ENCODE results near the gene NEK11. TPM values are rescaled to one million over a fixed set of nuclear protein-coding genes. Genes with fewer than 3 reads are reported as not detected.

The NEK11 gene
- polyA plus RNA-seq, 3 donors = 0.31 to 0.56 (median 0.43) TPM

- Histone ChIP-seq H3K4me1 (ENCODE audit: control insufficient read depth in 1 of 2, insufficient read depth in 2 of 2, low read length in 2 of 2) (no peaks in the 10 kb centered on the region), H3K4me2 (replicated peaks; ENCODE audit: extremely low read depth, low read length, poor library complexity, severe bottlenecking) (no peak overlapping the region), H3K36me3 (replicated peaks in 1 of 2; ENCODE audit: control insufficient read depth in 1 of 2, insufficient read depth in 2 of 2, low read length in 2 of 2) (no peaks in the 10 kb centered on the region), H3K27ac (ENCODE audit: low read depth in 1 of 2, low read length in 2 of 2) (no peak overlapping the region), H3K27me3 (ENCODE audit: control insufficient read depth in 2 of 2, insufficient read depth in 2 of 2, low read length in 2 of 2) (no peaks in the 10 kb centered on the region), H3K9ac (ENCODE audit: insufficient read depth, low read length, poor library complexity, severe bottlenecking) (no peak overlapping the region), H4K20me1 (ENCODE audit: insufficient read depth, low read length) (no peaks in the 10 kb centered on the region), H3K79me2 (ENCODE audit: insufficient read depth, low read length) (no peaks in the 10 kb centered on the region), H3K9me3 (replicated peaks in 1 of 2; ENCODE audit: control insufficient read depth in 1 of 2, insufficient read depth in 1 of 2, low read length in 2 of 2) (no peaks in the 10 kb centered on the region), H3K4me3 (replicated peaks in 1 of 3; ENCODE audit: low read depth in 2 of 3, low read length in 3 of 3) (no peak overlapping the region), H2AFZ (ENCODE audit: insufficient read depth, low read depth, low read length, poor library complexity, severe bottlenecking) (no peak overlapping the region)
- Mint-ChIP-seq H3K27ac (no peak overlapping the region), H3K4me1 (no peaks in the 10 kb centered on the region), H3K36me3 (no peaks in the 10 kb centered on the region), H3K27me3 (ENCODE audit: low read depth in 3 of 3) (no peaks in the 10 kb centered on the region), H3K4me3 (no peak overlapping the region), H3K9me3 (peaks cover 0 to 4% (median 0%) of the 10 kb centered on the region in 7 donors)
- DNase-seq = no peak
- WGBS (ENCODE audit: insufficient coverage) = 91% methylated on average over 1 of the region's 2 CpGs
- intact Hi-C loops (cut with micrococcal nuclease) = no loop called here
- no peak for TF ChIP-seq CTCF (IDR thresholded peaks at IDR 0.05)
Measured at GRCh38 chr3:131141770-131142169, 115.1 kb downstream of the NEK11 start.

DNA sequence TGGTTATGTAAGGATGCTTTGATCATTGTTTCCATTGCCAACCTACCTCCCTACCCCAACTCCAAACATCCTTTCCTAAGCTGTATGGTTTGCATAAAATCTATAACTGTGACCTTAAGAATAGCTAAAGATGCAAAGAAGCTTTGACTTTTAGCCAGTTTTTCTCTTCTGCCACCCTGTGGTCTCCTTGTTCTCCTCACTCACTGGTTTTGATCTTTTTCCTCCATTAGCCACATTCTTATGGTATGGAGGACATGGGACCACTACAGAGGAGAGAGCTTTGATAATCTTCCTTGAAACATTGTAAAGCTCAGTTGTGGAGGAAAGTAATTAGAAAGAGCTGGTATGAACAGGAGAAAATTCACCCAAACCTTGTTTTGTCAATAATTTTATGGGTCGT, 115.9 kb downstream of the NEK11 start:
- no CpG with 5 or more reads among the region's 1 CpG for WGBS (ENCODE audit: insufficient coverage)
- Histone ChIP-seq H3K9me3 (replicated peaks in 1 of 2; ENCODE audit: control insufficient read depth in 1 of 2, insufficient read depth in 1 of 2, low read length in 2 of 2) (no peaks in the 10 kb centered on the region), H3K4me1 (ENCODE audit: control insufficient read depth in 1 of 2, insufficient read depth in 2 of 2, low read length in 2 of 2) (no peaks in the 10 kb centered on the region), H3K27ac (ENCODE audit: low read depth in 1 of 2, low read length in 2 of 2) (no peak overlapping the region), H2AFZ (ENCODE audit: insufficient read depth, low read depth, low read length, poor library complexity, severe bottlenecking) (no peak overlapping the region), H3K27me3 (ENCODE audit: control insufficient read depth in 2 of 2, insufficient read depth in 2 of 2, low read length in 2 of 2) (no peaks in the 10 kb centered on the region), H3K79me2 (ENCODE audit: insufficient read depth, low read length) (no peaks in the 10 kb centered on the region), H3K4me2 (replicated peaks; ENCODE audit: extremely low read depth, low read length, poor library complexity, severe bottlenecking) (no peak overlapping the region), H3K36me3 (replicated peaks in 1 of 2; ENCODE audit: control insufficient read depth in 1 of 2, insufficient read depth in 2 of 2, low read length in 2 of 2) (no peaks in the 10 kb centered on the region), H4K20me1 (ENCODE audit: insufficient read depth, low read length) (no peaks in the 10 kb centered on the region), H3K9ac (ENCODE audit: insufficient read depth, low read length, poor library complexity, severe bottlenecking) (no peak overlapping the region), H3K4me3 (replicated peaks in 1 of 3; ENCODE audit: low read depth in 2 of 3, low read length in 3 of 3) (no peak overlapping the region)
- no peak overlapping the region for H3K4me3 Mint-ChIP-seq
- DNase-seq = no peak
- no peak for TF ChIP-seq CTCF (IDR thresholded peaks at IDR 0.05)
- peaks cover 0 to 4% (median 0%) of the 10 kb centered on the region in 7 donors for H3K9me3 Mint-ChIP-seq
- no peaks in the 10 kb centered on the region for H3K27me3 Mint-ChIP-seq (ENCODE audit: low read depth in 3 of 3)
- H3K4me1 Mint-ChIP-seq = no peaks in the 10 kb centered on the region
- no peaks in the 10 kb centered on the region for H3K36me3 Mint-ChIP-seq
- no peak overlapping the region for H3K27ac Mint-ChIP-seq
- intact Hi-C loops (cut with micrococcal nuclease) = no loop called here
